ENCODE results near the gene FILIP1.

The FILIP1 gene

DNA sequence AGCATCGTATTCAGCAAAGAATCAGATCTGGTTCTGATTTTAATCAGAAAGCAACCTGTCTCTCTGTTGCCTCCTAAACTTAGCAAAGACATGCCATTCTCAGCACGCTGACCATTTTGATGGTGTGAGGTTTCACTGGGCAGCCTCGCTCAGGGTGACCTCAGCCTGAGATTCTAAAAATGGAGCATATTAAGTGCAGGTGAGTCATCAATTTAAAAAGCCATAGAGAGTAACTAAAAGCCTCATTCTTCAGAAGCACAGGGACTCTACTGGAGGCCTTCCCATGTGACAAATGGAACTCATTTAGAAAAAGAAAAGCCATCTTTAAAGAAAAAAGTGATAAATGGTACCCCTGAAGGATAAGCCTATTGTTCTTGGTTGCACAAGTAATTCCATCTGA lies 91.3 kb downstream of the FILIP1 start:
- TF ChIP-seq, protein P1, sequence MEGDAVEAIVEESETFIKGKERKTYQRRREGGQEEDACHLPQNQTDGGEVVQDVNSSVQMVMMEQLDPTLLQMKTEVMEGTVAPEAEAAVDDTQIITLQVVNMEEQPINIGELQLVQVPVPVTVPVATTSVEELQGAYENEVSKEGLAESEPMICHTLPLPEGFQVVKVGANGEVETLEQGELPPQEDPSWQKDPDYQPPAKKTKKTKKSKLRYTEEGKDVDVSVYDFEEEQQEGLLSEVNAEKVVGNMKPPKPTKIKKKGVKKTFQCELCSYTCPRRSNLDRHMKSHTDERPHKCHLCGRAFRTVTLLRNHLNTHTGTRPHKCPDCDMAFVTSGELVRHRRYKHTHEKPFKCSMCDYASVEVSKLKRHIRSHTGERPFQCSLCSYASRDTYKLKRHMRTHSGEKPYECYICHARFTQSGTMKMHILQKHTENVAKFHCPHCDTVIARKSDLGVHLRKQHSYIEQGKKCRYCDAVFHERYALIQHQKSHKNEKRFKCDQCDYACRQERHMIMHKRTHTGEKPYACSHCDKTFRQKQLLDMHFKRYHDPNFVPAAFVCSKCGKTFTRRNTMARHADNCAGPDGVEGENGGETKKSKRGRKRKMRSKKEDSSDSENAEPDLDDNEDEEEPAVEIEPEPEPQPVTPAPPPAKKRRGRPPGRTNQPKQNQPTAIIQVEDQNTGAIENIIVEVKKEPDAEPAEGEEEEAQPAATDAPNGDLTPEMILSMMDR (IDR thresholded peaks at IDR 0.05; ENCODE audit: control insufficient read depth, extremely low read depth, insufficient read depth), result no peak
- no peak for DNase-seq (ENCODE audit: low read depth)
- H3K4me3 ChIP-seq (ENCODE audit: low read depth, low read length), result no peak overlapping the region

DNA sequence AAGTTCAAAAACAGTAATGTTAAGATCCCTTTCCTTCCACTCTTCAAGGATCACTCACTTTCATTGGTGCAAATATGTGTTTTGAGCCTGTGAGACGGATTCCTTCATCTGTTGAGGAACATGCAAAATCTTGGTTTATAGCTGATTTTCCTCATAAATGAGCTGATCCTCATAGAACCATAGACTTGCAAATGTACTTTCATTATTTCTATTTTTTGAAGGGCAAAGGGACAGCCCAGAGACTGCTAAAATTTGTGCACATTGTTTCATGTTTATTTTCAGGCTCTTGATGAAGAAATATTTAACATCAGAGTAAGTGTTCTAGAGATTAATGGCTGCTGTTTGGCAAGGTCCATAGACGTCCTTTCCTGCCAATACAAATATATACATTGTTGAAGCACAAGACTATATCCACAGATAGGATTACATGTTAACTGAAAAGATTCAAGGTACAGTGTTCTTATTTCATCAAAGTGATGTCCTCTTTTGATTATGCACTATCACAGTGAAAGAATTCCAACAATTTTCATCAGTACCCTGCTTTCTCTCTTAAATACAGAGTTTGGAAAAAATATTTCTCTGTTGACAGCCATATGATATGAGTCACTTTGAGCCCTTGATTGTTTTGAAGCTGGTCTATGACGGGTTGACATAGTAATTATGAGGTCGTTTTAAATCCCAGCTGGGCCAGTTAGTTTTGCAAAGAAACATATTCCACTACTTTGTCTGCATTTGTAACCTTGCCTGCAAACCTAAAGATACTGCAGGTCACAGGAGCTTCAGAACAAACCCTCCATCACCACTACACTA lies 95.7 kb downstream of the FILIP1 start:
- TF ChIP-seq, protein P1 (IDR thresholded peaks at IDR 0.05; ENCODE audit: control insufficient read depth, extremely low read depth, insufficient read depth), result no peak

DNA sequence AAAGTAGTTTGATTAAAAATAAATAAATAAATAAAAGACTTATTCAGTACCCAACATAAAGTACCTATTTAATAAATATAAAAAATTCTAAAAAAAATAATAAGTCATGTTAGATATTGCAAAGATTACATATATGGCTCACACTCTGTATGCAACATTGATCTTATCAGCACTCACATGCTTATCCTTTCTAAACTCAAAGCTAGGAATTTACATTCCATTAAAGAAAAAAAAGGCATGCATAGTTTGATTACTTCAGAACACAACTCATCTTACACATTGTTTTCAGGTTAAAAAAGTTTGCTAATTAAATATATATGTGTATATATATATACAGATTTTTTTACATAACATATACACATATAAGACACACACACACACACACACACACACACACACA lies 96.4 kb downstream of the FILIP1 start:
- TF ChIP-seq, protein P1 (IDR thresholded peaks at IDR 0.05; ENCODE audit: control insufficient read depth, extremely low read depth, insufficient read depth), result no peak
- DNase-seq (ENCODE audit: low read depth), result no peak

More for the DNA sequence above, 95.7 kb downstream of the FILIP1 start:
- H3K4me3 ChIP-seq (ENCODE audit: low read depth, low read length), result no peak overlapping the region
- DNase-seq (ENCODE audit: low read depth), result peak; percentile 68

DNA sequence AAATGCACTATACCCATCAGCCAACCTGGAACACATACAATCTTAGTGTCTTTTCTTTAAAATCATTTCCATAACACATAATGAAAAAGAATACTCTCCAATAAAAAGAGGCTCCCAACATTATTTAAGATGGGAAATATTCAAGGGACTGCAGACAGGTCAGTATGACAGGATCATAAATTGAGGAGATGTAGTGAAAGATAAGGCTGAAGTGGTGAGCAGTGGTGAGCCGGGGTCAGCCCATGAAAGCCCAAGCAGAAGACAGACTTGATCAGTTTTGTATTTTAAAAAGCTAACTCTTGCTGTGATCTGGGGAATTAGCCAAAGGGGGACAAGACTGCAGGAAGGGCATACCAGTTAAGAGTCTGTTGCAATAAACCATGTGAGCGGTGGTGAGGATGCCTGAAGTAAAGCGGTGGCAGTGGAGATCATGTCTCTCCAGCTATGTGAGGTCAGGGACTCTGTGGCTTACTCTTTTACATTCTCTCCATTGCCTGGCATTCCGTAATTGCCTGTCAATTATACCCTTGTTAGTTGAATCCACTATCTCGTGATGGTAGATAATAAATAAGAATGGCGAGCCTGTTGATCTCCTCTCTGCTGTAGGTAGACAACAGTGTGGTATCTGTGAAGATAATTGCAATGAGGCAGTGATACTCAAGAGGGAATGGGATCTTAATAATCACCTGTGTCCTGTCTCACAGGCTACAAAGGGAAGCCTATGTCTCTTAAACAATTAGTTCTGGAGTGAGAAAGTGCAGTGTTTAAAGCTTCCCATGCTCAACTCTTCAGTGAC lies 97.4 kb downstream of the FILIP1 start:
- TF ChIP-seq, protein P1 (IDR thresholded peaks at IDR 0.05; ENCODE audit: control insufficient read depth, extremely low read depth, insufficient read depth), result no peak
- H3K4me3 ChIP-seq (ENCODE audit: low read depth, low read length), result no peak overlapping the region
- no peak for DNase-seq (ENCODE audit: low read depth)

More for the DNA sequence above, 96.4 kb downstream of the FILIP1 start:
- no peak overlapping the region for H3K4me3 ChIP-seq (ENCODE audit: low read depth, low read length)

DNA sequence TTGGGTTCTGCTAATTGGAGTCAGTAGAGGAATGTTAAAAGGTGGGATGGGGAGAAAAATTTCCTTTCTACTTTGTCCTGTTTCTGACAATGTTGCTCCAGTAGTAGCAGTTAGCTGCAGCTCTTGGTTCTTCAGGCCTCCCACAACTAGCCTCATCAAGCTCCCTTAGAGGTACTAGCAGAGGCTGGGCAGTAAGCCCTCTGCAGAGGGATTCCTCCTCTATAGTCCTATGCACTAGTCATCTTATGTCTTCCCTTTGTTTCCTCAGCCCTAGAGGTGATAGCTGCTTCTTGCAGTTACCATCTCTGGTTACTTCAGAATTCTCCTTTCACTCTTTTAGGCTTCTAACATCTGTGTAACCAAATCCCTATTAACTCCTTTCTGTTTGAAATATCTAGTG lies 99.8 kb downstream of the FILIP1 start:
- TF ChIP-seq, protein P1 (IDR thresholded peaks at IDR 0.05; ENCODE audit: control insufficient read depth, extremely low read depth, insufficient read depth), result no peak
- no peak for DNase-seq (ENCODE audit: low read depth)
- no peak overlapping the region for H3K4me3 ChIP-seq (ENCODE audit: low read depth, low read length)

DNA sequence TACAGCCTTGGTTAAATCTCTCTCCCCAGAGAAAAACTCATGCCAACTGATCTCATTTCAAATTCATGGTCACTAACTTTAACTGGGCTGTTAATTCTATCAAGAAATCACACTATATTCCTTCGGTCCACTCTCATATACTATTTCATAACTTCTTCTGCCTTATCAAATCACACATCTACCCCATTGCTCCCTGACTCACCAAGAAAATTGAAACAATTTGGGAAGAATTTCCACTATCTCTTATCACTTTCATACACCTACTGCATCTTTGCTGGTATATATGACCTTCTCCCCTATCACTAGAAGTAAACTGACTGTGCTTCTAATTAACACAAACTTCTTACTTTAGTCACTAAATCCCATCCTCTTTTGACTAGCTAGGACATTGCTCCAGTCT lies 102.3 kb downstream of the FILIP1 start:
- no peak for DNase-seq (ENCODE audit: low read depth)
- no peak overlapping the region for H3K4me3 ChIP-seq (ENCODE audit: low read depth, low read length)
- TF ChIP-seq, protein P1 (IDR thresholded peaks at IDR 0.05; ENCODE audit: control insufficient read depth, extremely low read depth, insufficient read depth), result no peak

Data from LNCaP clone FGC (cell line).